GM21515 (cell line): Measurements from ENCODE around the gene CISH.

Experiments
- ATAC-seq: cut with Tn5 transposase; IDR thresholded peaks from one replicate; pipeline ENCODE4 v1.9.1; 2021; ENCODE audit not compliant: unreplicated experiment

CISH gene

DNA sequence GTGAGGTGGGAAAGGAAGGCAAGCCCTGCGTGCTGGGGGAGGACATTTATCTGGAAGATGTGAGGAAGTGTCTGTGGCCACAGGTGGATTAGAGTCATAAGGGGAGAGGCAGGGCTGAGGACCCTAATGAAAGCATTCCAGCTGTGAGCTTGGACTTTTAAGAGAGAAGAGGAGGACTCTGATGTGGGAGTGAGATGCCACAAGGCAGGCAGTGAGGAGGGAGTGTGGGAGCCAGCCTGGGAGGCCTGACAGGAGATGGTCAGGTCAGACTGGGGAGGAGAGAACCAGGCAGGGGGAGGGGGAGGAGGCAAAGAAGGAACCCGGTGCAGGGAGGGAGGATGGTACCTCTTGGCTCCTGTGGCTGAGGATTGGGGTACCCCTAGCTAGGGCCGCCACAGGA lies 26.4 kb upstream of the CISH start:
- no peak for ATAC-seq

DNA sequence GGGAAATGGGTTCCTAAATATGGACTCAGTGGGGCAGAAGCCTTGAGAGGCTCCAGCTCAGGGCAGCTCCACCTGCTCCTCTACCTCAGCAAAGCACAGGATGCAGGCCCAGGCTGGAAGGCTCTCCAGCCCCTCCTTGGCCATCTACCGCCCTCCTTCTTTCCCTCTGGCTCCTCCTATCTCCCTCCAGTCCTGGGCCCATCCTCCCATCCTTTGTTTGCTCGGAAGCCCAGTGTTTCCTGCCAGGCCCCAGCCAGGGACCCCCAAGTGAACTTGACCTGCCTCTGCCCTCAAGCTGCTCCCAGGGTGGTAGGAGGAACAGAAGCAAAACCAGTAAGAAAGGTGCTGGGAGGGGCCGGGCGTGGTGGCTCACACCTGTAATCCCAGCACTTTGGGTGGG lies 25.4 kb upstream of the CISH start:
- ATAC-seq: no peak

DNA sequence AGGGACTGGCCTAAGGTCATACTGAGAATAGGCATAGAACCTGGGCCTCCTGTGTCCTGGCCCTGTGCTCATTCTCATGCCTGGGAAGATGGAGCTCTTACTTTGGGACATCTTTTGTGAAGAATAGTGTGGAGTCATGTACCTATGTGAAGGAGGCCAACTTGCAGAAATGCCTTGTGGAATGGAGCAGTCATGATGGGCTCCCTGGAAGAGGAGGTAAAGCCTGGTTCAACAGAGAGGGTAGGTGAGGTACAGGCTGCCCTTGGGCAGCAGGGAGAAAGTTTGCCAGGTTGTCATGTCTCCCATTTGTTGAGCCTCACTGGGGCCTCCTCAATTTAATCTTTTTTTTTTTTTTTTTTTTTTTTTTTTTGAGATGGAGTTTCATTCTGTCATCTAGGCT lies 23.5 kb upstream of the CISH start:
- ATAC-seq: no peak

DNA sequence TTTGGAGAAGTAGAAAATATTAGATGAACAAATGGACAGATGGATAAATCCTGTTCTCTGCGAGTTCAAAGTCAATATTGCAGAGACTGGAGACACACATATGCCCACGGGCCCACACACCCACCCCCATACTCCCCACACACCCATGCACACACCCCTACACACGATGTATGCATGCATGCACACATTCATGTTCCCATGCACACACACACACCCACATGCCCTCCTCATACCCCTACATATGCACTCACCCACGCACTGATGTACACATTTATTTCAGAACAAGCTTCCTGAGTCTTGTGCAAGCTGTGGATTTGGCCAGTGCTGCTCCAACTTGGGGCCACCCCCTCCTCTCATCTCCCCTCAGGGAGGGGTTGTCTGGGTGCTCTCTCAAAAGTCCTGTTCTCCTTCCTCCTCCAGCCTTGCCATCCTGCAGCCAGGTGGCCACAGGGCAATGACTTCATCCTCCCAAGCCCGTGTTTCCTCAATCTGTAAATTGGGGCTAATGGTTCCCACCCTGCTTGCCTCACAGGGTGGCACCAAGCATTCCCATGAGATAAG lies 21.7 kb upstream of the CISH start:
- ATAC-seq: no peak

DNA sequence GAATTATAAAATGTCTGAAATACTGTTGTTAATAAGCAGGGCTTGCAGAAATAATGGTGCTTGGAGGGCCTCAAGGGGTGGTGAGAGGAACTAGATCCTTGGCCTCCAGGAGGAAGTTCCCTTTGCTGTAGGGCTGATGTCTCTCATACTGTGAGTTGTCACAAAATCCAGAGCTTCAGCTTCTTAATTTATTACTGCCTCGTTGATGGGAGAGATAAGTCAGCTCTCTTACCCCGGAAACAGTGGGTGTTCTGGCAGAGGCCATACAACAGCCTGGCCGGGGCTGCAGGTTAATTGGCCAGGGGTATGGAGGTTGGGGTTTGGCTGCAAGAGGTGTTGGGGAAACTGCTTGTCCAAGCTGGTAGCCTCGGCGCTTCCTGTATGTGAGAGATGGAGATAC lies 20.9 kb upstream of the CISH start:
- ATAC-seq: no peak

DNA sequence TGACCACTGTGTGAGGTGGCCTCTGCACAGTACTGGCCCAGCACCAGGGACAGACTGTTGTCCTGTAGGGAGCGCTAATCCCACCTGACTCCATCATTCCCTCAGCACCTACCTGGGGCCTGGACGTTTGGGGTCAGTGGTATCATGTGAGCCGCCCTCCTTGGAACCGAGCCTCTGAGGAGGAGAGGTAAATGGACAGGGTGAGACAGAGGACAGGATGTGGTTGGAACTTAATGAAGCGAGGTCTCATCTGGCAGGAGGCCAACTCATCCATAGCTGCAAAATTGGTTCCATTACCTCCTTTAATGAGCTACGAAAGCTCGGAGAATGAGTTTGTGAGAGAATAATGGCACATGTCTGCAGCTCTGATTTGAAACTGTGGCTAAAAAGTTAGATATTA lies 19.3 kb upstream of the CISH start:
- no peak for ATAC-seq

DNA sequence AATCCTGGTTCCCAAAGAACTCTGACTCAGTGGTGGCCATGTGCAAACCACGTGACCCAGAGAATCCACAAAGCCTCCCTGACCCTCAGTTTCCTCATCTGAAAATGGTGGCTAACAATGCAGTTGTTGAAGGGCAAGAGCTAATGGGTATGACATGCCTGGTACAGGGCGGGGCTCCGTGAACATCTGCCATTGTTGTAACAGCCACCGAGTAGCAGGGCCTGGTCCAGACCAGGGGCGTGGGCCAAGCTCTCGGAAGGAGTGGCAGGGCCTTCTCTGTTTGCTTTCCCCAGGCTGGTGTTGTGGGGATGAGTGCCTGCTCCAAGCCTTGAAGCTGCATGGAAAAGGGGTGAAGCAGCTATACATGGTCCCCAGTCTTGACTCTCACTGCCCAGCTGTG lies 18.8 kb upstream of the CISH start:
- ATAC-seq: no peak

DNA sequence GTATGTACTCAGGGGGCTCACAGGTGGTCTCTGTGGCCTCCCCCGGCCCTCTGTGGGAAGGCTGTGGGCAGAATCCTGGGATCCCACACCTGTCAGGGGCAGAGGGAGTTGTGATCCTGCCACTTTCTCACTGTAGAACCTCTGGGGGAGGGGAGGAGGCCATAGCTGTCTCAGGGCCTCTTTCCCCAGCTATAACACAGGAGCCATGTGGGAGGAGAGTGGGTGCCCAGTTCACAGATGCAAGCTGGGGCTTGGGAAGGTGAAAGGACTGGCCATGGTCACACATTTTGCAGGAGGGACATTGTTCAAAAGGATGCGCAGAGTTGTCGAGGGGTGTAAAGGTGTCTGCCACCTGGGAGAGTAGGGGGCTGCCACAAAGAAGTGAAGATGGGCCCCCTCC lies 17.0 kb upstream of the CISH start:
- ATAC-seq: no peak

DNA sequence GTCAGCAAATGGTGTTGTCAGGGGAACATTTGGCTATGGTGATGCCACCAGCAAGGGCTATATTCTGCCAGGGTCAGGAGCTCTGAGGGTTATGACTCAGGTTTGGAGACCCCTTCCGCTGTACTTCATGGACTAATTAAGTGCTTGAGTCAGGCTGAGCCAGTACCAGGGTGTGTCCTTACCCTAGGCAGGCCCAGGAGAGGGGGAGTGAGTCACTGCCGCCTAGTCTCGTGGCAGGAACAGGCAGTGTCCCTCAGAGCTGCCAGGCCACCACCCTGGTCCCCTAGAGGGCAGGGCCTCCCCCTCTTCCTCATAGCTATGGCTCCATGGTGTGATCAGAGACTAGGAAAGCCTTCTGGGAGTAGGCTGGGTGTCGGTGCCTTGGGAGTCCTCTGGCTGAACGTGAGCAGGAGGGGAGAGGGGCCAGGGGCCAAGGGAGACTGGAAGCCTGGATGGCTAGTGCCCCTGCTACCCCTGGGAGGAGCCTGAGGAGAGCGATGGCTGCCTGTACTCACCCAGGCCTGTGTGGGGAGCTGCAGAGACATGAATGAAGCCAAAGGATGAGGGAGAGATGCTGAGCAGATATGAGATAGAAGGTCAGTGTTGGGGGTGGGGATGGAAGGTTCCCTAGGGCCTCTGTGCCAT lies 16.0 kb upstream of the CISH start:
- no peak for ATAC-seq

DNA sequence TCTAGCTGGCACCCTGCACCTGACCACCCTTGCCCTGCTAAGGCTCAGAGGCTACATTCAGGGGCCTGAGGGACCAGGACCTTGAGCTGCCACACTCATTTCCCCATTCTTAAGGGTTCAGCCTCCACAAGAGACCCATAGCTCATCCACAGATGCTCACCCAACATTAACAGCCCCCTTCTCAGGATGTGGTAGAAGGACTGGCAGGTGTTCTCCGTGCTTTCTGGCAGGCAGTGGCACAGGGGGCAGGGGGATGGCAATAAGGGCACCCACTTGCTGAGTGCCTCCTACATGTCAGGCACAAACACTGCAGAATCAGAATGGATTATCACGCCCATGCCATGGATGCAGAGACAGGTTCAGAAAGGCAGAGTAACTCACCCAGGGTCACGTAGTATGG lies 14.8 kb upstream of the CISH start:
- ATAC-seq: no peak

DNA sequence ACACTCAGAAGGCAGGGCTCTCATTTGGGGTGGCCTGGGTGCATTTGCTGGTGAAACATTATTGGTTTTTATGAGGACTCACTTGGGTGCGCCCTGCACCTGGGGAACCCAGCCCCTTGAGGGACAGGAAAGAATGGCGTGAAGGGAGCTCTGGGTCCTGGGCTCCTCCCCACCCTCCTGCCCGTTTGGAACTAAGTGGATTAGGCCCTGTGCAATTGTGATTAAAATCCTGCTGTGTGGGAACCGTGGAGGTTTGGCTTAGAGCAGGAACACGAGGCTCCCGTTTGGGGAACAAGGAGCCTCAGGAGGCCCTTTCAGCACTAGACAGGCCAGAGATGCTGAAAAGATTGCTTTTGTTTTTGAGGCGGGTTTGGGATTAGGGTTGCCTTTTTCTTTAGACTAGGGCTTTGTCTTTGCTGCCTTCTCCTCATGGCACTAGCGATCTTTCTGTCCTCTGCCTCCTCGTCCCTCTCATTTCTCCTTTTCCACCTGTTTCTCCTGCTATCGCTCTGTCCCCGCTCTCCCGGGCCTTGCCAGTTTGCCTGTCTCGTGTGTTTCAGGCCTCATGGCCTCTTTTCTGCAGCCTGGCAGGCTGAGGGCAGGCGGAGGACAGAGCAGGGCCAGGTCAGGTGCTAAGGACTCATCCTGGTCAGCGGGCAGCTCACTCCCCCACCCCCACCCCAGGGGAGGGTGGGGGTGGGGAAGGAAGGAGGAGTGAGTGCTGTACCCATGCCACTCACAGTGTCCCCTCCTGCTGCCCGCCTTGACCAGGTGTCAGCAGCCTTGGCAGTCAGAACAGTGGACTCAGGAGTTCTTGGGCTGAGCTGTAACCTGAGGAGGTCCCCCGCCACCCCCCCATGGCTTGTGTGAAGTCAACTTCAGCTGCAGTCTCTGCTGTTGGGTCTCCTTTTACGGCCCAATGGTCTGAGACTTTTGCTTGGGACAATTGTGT lies 13.9 kb upstream of the CISH start:
- ATAC-seq: no peak

DNA sequence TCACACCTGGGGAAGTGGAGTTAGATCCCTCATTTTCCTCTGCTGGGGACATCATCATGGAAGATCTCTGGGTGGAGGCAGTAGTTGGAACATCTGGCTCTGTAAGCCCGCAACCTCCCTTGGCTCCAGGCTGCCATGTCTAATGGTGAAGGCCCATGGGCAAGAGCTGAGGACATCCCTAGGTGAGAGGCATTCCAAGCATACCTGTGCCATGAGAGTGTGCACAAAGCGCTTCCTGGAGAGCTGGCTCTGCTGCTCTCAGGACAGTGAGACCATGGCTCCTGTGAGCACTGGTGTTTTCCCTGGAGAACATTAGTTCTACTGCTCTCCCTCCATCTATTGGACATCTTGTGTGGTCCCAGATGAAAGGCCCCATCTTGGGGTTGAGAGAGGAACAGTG lies 13.1 kb upstream of the CISH start:
- ATAC-seq: no peak

DNA sequence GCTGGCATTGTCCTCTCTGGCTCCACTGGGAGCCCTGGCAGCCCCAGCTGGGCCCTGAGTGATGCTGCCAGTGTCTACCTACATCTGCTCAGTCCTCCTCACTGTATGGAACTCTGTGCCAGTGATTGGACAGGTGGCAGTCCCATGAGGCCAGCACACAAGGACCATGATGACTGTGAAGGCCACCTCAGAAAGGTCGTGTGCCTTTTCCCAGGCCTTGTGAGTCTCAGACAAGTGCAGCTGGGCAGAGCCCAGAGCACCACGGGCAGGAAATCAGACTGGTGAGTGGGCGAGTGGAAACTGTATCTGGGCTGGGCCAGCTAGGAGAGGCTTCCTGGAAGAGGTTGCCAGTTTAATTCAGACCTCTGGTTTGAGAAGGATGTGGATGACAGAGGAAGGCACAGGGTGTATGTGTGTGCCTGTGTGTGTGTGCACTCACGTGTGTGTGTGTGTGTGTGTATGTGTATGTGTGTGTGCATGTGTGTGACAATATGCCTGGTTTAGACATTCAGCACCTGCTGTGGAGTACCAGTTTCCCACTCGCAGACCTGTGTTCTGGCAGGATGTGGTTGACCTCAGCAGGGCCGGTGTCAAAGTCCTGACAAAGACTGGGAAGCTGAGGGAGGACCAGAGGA lies 12.4 kb upstream of the CISH start:
- no peak for ATAC-seq

DNA sequence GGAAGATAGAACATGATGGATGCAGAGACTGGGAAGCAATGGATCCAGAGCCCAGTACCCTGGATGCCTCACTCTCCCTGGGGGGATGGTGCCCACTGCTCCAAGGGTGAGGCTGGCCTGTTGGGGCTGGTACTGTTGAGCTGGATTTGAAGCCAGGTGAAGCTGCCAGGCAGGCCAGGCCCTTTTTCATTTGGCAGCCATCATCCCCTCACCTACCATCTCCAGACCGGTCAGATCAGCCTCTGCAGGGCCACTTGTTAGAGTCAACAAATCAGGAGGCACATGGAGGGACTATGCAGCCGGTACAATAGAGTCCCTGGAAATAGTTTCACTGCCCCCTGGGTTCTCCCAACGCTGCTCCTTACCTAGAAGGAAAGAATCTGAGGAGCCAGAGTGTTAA lies 11.3 kb upstream of the CISH start:
- no peak for ATAC-seq

DNA sequence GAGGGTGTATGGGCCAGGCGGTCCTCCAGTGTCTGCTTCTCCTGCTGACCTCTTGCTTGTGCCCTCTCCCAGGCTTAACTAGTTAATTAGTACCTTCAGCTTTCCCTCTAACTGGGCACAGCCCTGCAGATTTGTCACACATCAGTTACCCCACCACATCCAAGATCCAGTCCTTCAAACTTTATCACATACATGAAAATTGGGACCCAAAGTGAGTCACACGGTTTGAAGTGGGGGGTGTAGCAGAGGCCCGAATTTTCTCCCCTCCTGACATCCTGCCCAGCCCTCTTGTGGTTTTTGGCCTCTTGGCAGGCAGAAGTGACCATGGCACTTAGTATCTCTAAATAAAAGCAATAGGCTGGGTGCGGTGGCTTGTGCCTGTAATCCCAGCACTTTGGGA lies 9.2 kb upstream of the CISH start:
- no peak for ATAC-seq

DNA sequence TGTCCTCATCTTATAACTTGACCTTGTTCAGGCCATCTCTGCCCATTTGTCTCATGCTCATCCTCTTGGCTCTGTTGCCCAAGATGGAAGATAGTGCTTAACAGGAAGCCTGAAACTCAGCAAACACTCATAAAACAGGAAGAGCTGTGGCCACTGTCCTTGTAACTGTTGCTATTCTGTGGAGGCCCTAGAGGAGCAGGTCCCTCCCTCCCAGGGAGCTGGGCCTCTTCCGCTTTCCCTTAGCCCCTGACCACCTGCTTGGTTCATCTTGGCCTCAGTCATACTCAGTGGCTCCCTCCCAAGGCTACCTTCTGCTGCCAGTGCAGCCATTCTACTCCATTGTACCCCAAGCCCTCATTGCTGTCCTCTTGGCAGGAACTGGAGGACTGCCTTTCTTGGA lies 8.8 kb upstream of the CISH start:
- ATAC-seq: no peak

DNA sequence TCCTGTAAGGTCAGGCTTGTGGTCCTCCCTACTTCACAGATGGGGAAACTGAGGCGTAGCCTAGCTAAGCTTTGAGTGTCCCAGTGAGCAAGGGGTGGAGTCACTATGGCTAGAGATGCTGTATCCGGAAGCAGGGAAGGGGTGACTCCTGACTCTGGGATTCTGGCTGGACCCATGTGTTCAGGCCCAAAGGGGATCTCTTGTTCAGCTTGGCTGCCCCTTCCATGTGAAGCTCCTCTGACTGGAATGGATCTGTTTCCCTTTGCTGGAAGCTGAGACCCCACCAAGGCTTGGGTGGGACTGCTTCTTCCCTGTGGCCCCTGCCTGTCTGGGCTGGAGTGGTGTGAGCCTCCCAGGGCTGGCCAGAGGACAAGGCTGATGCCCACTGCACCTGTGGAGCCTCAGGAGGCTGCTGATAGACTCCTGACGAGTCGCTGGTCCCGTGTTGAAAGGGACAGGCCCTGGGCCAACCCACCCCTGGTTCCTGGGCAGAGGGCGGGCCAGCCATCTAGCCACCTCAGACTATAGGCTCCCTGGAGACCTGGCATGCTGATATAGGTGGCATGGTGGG lies 6.4 kb upstream of the CISH start:
- no peak for ATAC-seq

DNA sequence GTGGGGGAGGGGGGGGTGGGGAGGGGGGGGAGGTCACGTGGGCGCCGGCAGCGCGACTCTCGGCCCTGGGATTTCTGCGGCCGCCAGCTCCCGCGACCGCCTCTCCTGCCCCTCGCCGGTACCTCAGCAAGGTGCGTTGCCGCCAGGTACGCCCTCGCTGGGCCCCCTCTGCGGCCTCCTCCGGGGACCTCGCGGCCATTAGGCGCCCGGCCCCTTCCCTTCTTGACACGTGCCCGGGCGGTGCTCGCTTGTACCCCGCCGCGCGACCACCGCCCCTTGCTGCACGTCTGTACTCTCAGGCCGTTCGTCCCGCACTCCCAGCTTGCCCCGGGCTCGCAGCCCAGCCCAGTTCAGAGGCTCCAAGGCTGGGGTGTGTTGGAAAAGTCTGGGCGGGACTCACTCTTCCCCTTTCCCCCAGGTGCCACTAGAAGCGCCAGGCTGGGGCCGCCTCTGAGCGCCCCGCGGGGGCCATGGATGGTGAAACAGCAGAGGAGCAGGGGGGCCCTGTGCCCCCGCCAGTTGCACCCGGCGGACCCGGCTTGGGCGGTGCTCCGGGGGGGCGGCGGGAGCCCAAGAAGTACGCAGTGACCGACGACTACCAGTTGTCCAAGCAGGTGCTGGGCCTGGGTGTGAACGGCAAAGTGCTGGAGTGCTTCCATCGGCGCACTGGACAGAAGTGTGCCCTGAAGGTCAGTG lies 5.7 kb upstream of the CISH start, which contains the start of gene MAPKAPK3:
MAPKAPK3 (plus strand) TSS at position 56 of the 696 bp plus-strand sequence; CDS start at position 471, 415 bp downstream.
- ATAC-seq: peak; percentile 10

DNA sequence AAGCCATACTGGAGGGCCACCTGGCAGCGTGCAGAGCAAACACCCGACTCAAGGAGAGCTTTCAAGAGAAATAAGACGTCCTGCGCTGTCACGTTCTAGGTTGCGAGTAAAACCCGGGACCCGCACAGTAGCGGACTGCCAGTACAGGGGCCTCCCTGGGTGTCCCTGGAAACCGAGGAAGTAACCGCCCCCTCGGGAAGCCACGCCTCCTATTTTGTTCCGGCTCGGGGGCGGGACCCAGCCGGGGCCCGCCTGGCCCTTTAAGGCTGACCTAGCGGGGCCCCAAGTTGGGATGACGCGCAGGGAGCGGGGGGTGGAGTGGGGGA lies 5.2 kb upstream of the CISH start:
- peak; percentile 73 for ATAC-seq

DNA sequence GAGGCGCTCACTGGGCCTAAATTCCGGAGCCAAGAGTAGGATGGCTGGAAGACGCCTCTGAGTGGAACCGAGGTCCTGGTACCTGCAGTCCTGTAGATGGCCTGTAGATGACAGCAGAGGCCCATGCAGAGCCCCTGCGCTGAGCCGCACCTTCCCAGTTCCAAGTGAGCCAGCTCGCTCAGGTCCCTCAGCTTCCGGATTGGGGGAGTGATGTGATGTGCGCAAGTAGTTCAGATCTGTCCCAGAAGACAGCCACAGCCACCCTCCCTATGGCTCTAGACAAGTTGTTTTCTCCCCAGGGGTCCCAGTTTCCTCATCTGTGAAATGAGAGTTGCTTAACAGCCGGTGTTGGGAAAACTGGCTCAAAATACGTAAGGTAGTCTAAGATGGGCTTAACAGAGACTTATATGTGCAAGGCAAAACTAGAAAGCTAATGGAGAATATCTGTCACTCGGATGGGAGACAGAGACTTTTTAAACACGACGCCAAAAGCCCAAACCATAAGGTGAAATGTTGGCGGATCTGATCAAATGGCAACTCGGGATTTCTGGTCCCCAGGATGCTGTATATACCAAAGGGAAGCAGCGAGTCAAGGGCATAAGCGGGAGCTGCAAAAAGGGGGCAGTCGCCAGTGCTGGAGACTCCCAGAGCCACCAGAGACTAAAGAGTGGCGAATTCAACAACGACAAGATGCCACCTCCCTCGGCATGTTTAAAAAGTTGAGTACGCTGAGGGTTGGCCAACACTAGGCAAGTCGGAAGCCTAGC lies 4.6 kb upstream of the CISH start:
- ATAC-seq: peak; percentile 35
